ENCODE results near the gene GSC.

DNA sequence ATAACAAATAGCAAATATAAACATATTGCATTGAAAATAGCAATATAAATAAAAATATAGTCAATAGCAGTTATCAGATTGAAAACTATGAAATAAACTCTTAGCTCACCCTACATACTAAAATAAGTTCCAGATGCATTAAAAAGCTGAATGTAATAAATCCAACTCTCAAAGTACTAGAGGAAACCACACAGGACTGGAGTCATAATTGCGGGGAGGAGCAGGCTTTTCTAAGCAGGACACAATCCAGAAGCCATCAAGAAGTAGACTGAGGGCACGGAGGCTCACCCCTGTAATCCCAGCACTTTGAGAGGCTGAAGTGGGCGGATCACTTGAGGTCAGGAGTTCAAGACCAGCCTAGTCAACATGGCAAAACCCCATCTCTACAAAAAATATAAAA lies 22.2 kb downstream of the GSC start:
- TF ChIP-seq, protein P1, sequence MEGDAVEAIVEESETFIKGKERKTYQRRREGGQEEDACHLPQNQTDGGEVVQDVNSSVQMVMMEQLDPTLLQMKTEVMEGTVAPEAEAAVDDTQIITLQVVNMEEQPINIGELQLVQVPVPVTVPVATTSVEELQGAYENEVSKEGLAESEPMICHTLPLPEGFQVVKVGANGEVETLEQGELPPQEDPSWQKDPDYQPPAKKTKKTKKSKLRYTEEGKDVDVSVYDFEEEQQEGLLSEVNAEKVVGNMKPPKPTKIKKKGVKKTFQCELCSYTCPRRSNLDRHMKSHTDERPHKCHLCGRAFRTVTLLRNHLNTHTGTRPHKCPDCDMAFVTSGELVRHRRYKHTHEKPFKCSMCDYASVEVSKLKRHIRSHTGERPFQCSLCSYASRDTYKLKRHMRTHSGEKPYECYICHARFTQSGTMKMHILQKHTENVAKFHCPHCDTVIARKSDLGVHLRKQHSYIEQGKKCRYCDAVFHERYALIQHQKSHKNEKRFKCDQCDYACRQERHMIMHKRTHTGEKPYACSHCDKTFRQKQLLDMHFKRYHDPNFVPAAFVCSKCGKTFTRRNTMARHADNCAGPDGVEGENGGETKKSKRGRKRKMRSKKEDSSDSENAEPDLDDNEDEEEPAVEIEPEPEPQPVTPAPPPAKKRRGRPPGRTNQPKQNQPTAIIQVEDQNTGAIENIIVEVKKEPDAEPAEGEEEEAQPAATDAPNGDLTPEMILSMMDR (IDR thresholded peaks at IDR 0.05), result no peak
- TF ChIP-seq POLR2A (IDR thresholded peaks at IDR 0.05), result no peak

Data from thyroid gland (tissue), 4 donors.